Measurements from ENCODE around the gene SPAAR.

DNA sequence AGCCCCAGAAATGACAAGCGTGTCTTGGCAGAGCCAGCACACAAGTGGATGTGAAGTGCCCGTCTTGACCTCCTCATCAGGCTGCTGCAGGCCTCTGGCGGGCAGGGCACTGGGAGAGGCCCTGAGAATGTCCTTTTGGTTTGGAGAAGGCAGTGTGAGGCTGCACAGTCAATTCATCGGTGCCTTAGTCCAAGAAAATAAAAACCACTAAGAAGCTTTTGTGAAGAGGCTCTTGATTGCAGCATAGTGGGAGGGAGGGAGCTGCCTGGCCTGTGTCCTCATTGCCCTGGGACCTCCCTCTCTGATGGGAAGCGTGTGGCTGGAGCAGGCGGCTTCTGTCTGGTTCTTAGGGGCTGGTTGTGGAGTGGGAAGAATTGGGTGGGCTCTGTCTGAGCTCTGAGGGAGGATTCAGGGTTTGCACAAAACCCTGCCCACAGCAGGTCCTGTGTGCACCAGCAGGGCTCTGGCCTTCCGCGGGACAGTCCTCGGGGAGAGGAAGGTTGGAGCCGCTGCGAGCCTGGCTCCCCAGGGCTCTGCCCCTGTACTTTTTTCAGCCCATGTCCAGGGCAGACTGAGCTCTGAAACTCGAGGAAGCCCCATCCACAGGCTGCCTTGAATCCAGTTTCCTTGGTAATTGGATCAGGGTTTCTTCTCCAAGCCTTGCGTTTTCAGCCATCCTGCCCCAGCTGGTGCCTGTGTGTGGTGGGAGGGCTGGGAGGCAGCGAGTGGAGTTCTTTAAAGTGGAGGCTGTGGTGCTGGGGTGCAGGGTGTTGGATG, 2.2 kb upstream of the SPAAR start:
- TF ChIP-seq, protein P1, sequence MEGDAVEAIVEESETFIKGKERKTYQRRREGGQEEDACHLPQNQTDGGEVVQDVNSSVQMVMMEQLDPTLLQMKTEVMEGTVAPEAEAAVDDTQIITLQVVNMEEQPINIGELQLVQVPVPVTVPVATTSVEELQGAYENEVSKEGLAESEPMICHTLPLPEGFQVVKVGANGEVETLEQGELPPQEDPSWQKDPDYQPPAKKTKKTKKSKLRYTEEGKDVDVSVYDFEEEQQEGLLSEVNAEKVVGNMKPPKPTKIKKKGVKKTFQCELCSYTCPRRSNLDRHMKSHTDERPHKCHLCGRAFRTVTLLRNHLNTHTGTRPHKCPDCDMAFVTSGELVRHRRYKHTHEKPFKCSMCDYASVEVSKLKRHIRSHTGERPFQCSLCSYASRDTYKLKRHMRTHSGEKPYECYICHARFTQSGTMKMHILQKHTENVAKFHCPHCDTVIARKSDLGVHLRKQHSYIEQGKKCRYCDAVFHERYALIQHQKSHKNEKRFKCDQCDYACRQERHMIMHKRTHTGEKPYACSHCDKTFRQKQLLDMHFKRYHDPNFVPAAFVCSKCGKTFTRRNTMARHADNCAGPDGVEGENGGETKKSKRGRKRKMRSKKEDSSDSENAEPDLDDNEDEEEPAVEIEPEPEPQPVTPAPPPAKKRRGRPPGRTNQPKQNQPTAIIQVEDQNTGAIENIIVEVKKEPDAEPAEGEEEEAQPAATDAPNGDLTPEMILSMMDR (conservative IDR thresholded peaks at IDR 0.05), result no peak
- no peak for TF ChIP-seq EZH2 (IDR thresholded peaks at IDR 0.05; ENCODE audit: low read depth)
